K562 (cell line): ENCODE data around the gene ARHGAP26. TPM values are rescaled to one million over a fixed set of nuclear protein-coding genes. Genes with fewer than 3 reads are reported as not detected.

ENCODE experiments used
- ATAC-seq: fragments of 200-7000 bp; cut with Tn5 transposase; 3 replicates; pipeline ENCODE4 v1.9.1; 2020; ENCODE audit warnings: moderate library complexity
- BruUV-seq: library from RNA; stranded (reverse); fragments of 400-500 nt; replicated peaks from 2 replicates; lab custom pipeline; 2021; lab: Mats Ljungman, UMichigan
- CTCF ChIA-PET: fragments of 300-600 bp; formaldehyde crosslinking; extraction: SDS; loops from one replicate; lab custom pipeline; 2021; ENCODE audit warnings: low intra/inter-chr PET ratio; lab: Yijun Ruan, JAX
- POLR2A ChIA-PET: fragments of 300-600, 350-650 bp; sonication (Branson Sonifier 250); formaldehyde crosslinking; extraction: SDS; loops from one replicate; lab custom pipeline; 2021; ENCODE audit warnings: antibody characterized with exemption, inconsistent platforms; lab: Yijun Ruan, JAX
- DNase-seq, 4 experiments: peaks; one replicate each; pipeline versions ENCODE4 v3.0.0 to v3.0.0-alpha.2; 2011 to 2018; ENCODE audit warnings: low spot score in 3 of 4, mixed read lengths in 3 of 4; ENCODE audit errors: extremely low read depth in 1 of 4
- FAIRE-seq: peaks from 2 replicates; lab custom pipeline; 2011; peaks lifted over from hg19 to GRCh38; lab: Jason Lieb, UNC
- H2AFZ ChIP-seq: 2 replicates; pipeline ENCODE4 v1.6.0; 2011; ENCODE audit warnings: low read depth, low read length, control low read depth, inconsistent platforms
- H3K27ac ChIP-seq: fragments of 200-600 bp; 3 replicates; pipeline ENCODE4 v1.8.0; 2011; ENCODE audit warnings: low read depth, mild to moderate bottlenecking, control low read depth, inconsistent platforms, low read length, moderate library complexity, mixed read lengths; ENCODE audit errors: extremely low read depth
- H3K27me3 ChIP-seq, 2 experiments: fragments of 300-600 bp in 1 of 2; 2 replicates in 1 of 2; 3 replicates in 1 of 2; pipeline versions ENCODE4 v1.6.0 to v1.8.0; 2011; ENCODE audit warnings: inconsistent platforms in 2 of 2, low read length in 2 of 2, mild to moderate bottlenecking in 1 of 2, mixed read lengths in 1 of 2, moderate library complexity in 1 of 2; ENCODE audit not compliant: control insufficient read depth in 2 of 2, insufficient read depth in 2 of 2
- H3K36me3 ChIP-seq: fragments of 300-600 bp; 3 replicates; pipeline ENCODE4 v1.8.0; 2011; ENCODE audit warnings: mild to moderate bottlenecking, low read length, inconsistent platforms; ENCODE audit not compliant: control insufficient read depth, insufficient read depth
- H3K4me1 ChIP-seq, 2 experiments: fragments of 200-600 bp in 1 of 2; replicated peaks in 1 of 2; 2 replicates in 1 of 2; 3 replicates in 1 of 2; pipeline versions ENCODE4 v1.5.1 to v1.8.0; 2011; ENCODE audit warnings: inconsistent platforms in 2 of 2, low read length in 2 of 2, mild to moderate bottlenecking in 1 of 2, mixed read lengths in 1 of 2, moderate library complexity in 1 of 2; ENCODE audit not compliant: control insufficient read depth in 2 of 2, insufficient read depth in 2 of 2
- H3K4me2 ChIP-seq: 2 replicates; pipeline ENCODE4 v1.6.1; 2011; ENCODE audit warnings: low read length, control low read depth, inconsistent platforms, mixed read lengths; ENCODE audit not compliant: insufficient read depth
- H3K4me3 ChIP-seq: fragments of 200-600 bp; sonication (generic), shearing (Covaris generic); 2 replicates; pipeline ENCODE4 v1.5.1; 2016; ENCODE audit warnings: control low read depth, inconsistent platforms
- H3K79me2 ChIP-seq: fragments of 200-600 bp; 3 replicates; pipeline ENCODE4 v1.8.0; 2011; ENCODE audit warnings: low read length, inconsistent platforms; ENCODE audit not compliant: control insufficient read depth, insufficient read depth
- H3K9ac ChIP-seq, 2 experiments: 2 replicates each; pipeline versions ENCODE4 v1.6.0 to v1.6.1; 2011; ENCODE audit warnings: low read depth in 2 of 2, low read length in 2 of 2, control low read depth in 1 of 2, inconsistent platforms in 1 of 2, mild to moderate bottlenecking in 1 of 2, mixed read lengths in 1 of 2; ENCODE audit not compliant: insufficient read depth in 1 of 2
- H3K9me1 ChIP-seq: one replicate; pipeline ENCODE4 v1.6.0; 2011; ENCODE audit warnings: inconsistent platforms, mild to moderate bottlenecking, low read length, moderate library complexity; ENCODE audit not compliant: control insufficient read depth, insufficient read depth
- H3K9me3 ChIP-seq: replicated peaks from 2 replicates; pipeline ENCODE4 v1.5.1; 2011; ENCODE audit warnings: low read depth, low read length, inconsistent platforms; ENCODE audit not compliant: control insufficient read depth, insufficient read depth
- H4K20me1 ChIP-seq: replicated peaks from 2 replicates; pipeline ENCODE4 v1.6.1; 2011; ENCODE audit warnings: low read length, inconsistent platforms, mixed read lengths; ENCODE audit not compliant: control insufficient read depth, insufficient read depth
- CTCF ChIP-seq, 3 experiments: IDR thresholded peaks in 2 of 3; conservative IDR thresholded peaks in 1 of 3; 2 replicates each; pipeline ENCODE4 v1.5.1; 2011 to 2012; ENCODE audit warnings: low read length in 3 of 3, mild to moderate bottlenecking in 3 of 3, control low read depth in 2 of 3, improper control_type of control experiment in 1 of 3, inconsistent platforms in 1 of 3, low read depth in 1 of 3, mixed read lengths in 1 of 3, moderate library complexity in 1 of 3; ENCODE audit not compliant: insufficient read depth in 2 of 3
- HDAC1 ChIP-seq, 2 experiments: fragments of 450-650 bp; IDR thresholded peaks; 2 replicates each; pipeline ENCODE4 v1.6.1; 2016 to 2017; ENCODE audit warnings: inconsistent platforms in 1 of 2, mild to moderate bottlenecking in 1 of 2, moderate library complexity in 1 of 2
- SAFB2 ChIP-seq: fragments of 200-400 bp; formaldehyde crosslinking; IDR thresholded peaks from 2 replicates; pipeline ENCODE4 v1.6.1; 2018; ENCODE audit warnings: borderline replicate concordance, low read length, low read depth, moderate library complexity; ENCODE audit not compliant: severe bottlenecking
- SETDB1 ChIP-seq: IDR thresholded peaks from one replicate; pipeline ENCODE4 v1.6.1; 2012; ENCODE audit warnings: low read length, control low read depth, inconsistent platforms
- SMAD2 ChIP-seq: fragments of 150-350 bp; IDR thresholded peaks from 2 replicates; pipeline ENCODE4 v1.6.1; 2014; ENCODE audit warnings: low read depth, mild to moderate bottlenecking, low read length
- TARDBP ChIP-seq: fragments of 450-650 bp; IDR thresholded peaks from 2 replicates; pipeline ENCODE4 v1.6.1; 2016
- ZNF282 ChIP-seq: sonication (generic); formaldehyde crosslinking; IDR thresholded peaks from 2 replicates; pipeline ENCODE4 v1.8.1; 2023; ENCODE audit warnings: missing genetic modification reagents
- WGBS: fragments of 100-300 bp; shearing (Covaris generic); methylation state at CpG from one replicate; pipeline ENCODE4 v1.1.6; 2016; ENCODE audit warnings: low coverage, mixed read lengths; ENCODE audit not compliant: insufficient coverage; ENCODE audit errors: missing lambda C conversion rate; 5-methylcytosine and 5-hydroxymethylcytosine counted together
- in situ Hi-C: fragments of 300-500 bp; cut with MboI; formaldehyde crosslinking; loops from 4 replicates; pipeline ENCODE4 v1.15.0; 2018; ENCODE audit warnings: inconsistent platforms, mixed read lengths
- intact Hi-C: fragments of 100-400 bp; cut with micrococcal nuclease; formaldehyde crosslinking; loops from 2 replicates; pipeline ENCODE4 v1.14.2; 2022
- polyA plus RNA-seq, 8 experiments: library from polyadenylated mRNA; depleted of rRNA in 4 of 8; stranded (reverse) in 5 of 8; unstranded in 3 of 8; fragments of >200 nt; fragmentation: Nextera tagmentation in 2 of 8; fragmentation: Illumina TruSeq in 1 of 8; extraction: Ambion mirVana in 2 of 8; extraction: Trizol in 1 of 8; gene quantifications; 2 replicates each; pipeline versions ENCODE4 v1.2.1 to v1.2.3, GENCODE V29; 2011 to 2014; ENCODE audit warnings: inconsistent platforms in 1 of 8, missing spikeins in 1 of 8
- total RNA-seq, 7 experiments: library from RNA; depleted of rRNA in 6 of 7; stranded (reverse); fragments of >200 nt in 6 of 7; fragmentation: Illumina TruSeq in 2 of 7; extraction: Trizol in 2 of 7; gene quantifications; 2 replicates each; pipeline versions ENCODE4 v1.2.1 to v1.2.3, GENCODE V29; 2011 to 2021; ENCODE audit warnings: low replicate concordance in 1 of 7
- TF ChIP-seq, protein P1 (sequence below): fragments of 150-350 bp; conservative IDR thresholded peaks from 2 replicates; pipeline ENCODE4 v1.6.1; 2014; ENCODE audit warnings: low read length

Gene ARHGAP26
- total and polyA plus RNA-seq, 9 of the 15 experiments (the other 6 are each of a cell fraction or from before 2014, with no cell fraction given), result 0.13 to 1.1 (median 0.55) TPM

DNA sequence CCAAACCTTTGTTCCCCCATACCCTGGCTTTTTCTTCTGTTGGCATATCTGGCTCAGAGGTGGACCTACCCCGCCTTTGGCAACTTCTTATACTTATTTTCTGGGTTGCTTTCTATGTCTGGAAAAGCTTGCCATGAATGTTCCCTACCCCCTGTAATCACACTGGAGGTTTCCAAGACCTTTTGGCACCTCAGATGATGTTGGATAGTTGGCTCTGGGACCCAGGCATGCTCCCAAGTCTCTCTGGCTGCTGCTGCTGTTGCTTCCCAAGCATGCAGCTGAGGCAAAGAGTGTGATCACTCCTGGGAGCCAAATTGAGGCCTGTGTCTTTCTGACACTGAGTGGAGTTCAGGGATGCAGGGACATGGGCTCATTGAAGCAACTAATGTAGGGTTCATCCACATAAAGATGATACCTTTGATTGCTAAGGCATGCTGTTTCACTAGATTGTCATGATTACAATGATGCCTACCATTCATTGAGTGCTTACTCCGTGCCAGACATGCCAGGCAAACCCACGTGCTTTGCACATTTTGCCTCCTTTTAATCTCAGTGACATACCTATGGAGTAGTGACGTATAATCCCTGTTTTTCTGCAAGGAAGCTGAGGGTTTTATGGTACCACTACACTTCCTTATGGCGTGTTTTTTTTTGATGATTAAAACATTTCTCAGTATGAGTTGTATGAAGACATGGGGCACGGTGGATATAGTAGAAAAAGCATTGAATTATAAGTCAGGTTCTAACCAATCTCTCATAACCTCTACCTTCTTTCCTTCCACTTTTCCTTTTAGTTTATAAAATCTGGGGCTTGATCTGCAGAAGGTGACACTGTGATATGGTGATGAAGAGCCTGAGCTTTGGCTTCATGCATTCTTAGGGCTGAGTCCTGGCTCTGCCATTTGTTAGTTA lies 73.1 kb downstream of the ARHGAP26 start (continued):
- TF ChIP-seq, protein P1, sequence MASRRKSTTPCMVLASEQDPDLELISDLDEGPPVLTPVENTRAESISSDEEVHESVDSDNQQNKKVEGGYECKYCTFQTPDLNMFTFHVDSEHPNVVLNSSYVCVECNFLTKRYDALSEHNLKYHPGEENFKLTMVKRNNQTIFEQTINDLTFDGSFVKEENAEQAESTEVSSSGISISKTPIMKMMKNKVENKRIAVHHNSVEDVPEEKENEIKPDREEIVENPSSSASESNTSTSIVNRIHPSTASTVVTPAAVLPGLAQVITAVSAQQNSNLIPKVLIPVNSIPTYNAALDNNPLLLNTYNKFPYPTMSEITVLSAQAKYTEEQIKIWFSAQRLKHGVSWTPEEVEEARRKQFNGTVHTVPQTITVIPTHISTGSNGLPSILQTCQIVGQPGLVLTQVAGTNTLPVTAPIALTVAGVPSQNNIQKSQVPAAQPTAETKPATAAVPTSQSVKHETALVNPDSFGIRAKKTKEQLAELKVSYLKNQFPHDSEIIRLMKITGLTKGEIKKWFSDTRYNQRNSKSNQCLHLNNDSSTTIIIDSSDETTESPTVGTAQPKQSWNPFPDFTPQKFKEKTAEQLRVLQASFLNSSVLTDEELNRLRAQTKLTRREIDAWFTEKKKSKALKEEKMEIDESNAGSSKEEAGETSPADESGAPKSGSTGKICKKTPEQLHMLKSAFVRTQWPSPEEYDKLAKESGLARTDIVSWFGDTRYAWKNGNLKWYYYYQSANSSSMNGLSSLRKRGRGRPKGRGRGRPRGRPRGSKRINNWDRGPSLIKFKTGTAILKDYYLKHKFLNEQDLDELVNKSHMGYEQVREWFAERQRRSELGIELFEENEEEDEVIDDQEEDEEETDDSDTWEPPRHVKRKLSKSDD, result no peak
- TF ChIP-seq SAFB2, result no peak

- no peaks in the 10 kb centered on the region for H3K36me3 ChIP-seq
- no peak overlapping the region for H3K4me3 ChIP-seq
- no peak for DNase-seq
- no peak for TF ChIP-seq TARDBP
- no peak for TF ChIP-seq CTCF (IDR thresholded peaks at IDR 0.05 in 2 of 3, conservative IDR thresholded peaks at IDR 0.05 in 1 of 3; ENCODE audit: insufficient read depth in 2 of 3, low read depth in 1 of 3, low read length in 3 of 3)
- TF ChIP-seq ZNF282 (CRISPR knock-in tag), result no peak
- TF ChIP-seq HDAC1 (IDR thresholded peaks at IDR 0.05), result no peak
- no peak for TF ChIP-seq SMAD2
- no peak for TF ChIP-seq SETDB1
- TF ChIP-seq, all 486 proteins: peak for 0
- no TSS peak for BruUV-seq
- no peaks in the 10 kb centered on the region for H3K79me2 ChIP-seq
- intact Hi-C loops (no loop called here), in situ Hi-C loops (no loop called here)
- H3K27ac ChIP-seq, result no peak overlapping the region
- ChIA-PET CTCF (no interaction called here), POLR2A (no interaction called here)
- H3K4me2 ChIP-seq, result no peak overlapping the region
- H3K9ac ChIP-seq, result no peak overlapping the region
- H3K9me3 ChIP-seq, result no peaks in the 10 kb centered on the region
- FAIRE-seq (no peak), ATAC-seq (no peak)
- H3K9me1 ChIP-seq, result peaks cover 4% of the 10 kb centered on the region
- H3K27me3 ChIP-seq, result peaks cover 4 to 5% of the 10 kb centered on the region in 2 experiments; a peak in 3 of 5 replicates
- H3K4me1 ChIP-seq, result peaks cover 0 to 12% of the 10 kb centered on the region in 2 experiments; a peak in 2 of 5 replicates
- H2AFZ ChIP-seq, result peak overlapping the region; percentile 37
- H4K20me1 ChIP-seq, result no peaks in the 10 kb centered on the region
- WGBS, result 13% methylated on average over 6 of the region's 7 CpGs
Observed at GRCh38 chr5:142844866-142845265, 74.7 kb downstream of the ARHGAP26 start.
